ENCODE data around the gene TEX51.

Gene TEX51

GRCh38 chr2:126863336-126864015, 35.2 kb upstream of the TEX51 start:
- H3K36me3 ChIP-seq (ENCODE audit: control insufficient read depth in 2 of 2, insufficient read depth in 1 of 2, low read length in 2 of 2): no peaks in the 10 kb centered on the region
- H3K4me1 ChIP-seq (ENCODE audit: control insufficient read depth, insufficient read depth, low read length): no peaks in the 10 kb centered on the region
- H3K9me3 ChIP-seq (ENCODE audit: control insufficient read depth, insufficient read depth, low read depth, low read length): no peaks in the 10 kb centered on the region
- ChIA-PET CTCF (interaction anchor here (0.6 to 1.7 kb wide), 2 partner anchors 12 to 16 kb away, joined by 3 to 8 read pairs; no protein-coding TSS in a partner anchor), POLR2A (no interaction called here)
- H3K4me3 ChIP-seq (ENCODE audit: low read depth, low read length): no peak overlapping the region
- no peak overlapping the region for H3K27ac ChIP-seq (ENCODE audit: extremely low read depth, low read depth, low read length)
- TF ChIP-seq ZNF221 (tag by site-specific recombination; IDR thresholded peaks at IDR 0.05; ENCODE audit: borderline replicate concordance) (no peak), BCL6B (tag by site-specific recombination; IDR thresholded peaks at IDR 0.05) (no peak), ZBTB11 (tag by site-specific recombination; conservative IDR thresholded peaks at IDR 0.05; ENCODE audit: low read depth) (no peak), ZNF785 (tag by site-specific recombination; IDR thresholded peaks at IDR 0.05) (no peak), ZNF626 (tag by site-specific recombination; IDR thresholded peaks at IDR 0.05) (no peak), ZNF518A (tag by site-specific recombination; conservative IDR thresholded peaks at IDR 0.05; ENCODE audit: low read depth) (no peak), PRDM10 (tag by site-specific recombination; IDR thresholded peaks at IDR 0.05) (no peak), ZNF600 (tag by site-specific recombination; IDR thresholded peaks at IDR 0.05) (no peak)

GRCh38 chr2:126864861-126865260, 33.8 kb upstream of the TEX51 start:
- Histone ChIP-seq H3K27ac (ENCODE audit: extremely low read depth, low read depth, low read length) (no peak overlapping the region), H3K9me3 (ENCODE audit: control insufficient read depth, insufficient read depth, low read depth, low read length) (no peaks in the 10 kb centered on the region), H3K36me3 (ENCODE audit: control insufficient read depth in 2 of 2, insufficient read depth in 1 of 2, low read length in 2 of 2) (no peaks in the 10 kb centered on the region), H3K4me1 (ENCODE audit: control insufficient read depth, insufficient read depth, low read length) (no peaks in the 10 kb centered on the region), H3K4me3 (ENCODE audit: low read depth, low read length) (no peak overlapping the region)
- CTCF ChIA-PET: interaction anchor here (0.6 to 1.7 kb wide), 6 partner anchors 8 to 107 kb away, joined by 3 to 8 read pairs (median 4); no protein-coding TSS in a partner anchor
- POLR2A ChIA-PET: no interaction called here
- no peak for TF ChIP-seq PBX3 (CRISPR knock-in tag; IDR thresholded peaks at IDR 0.05)
- no peak for TF ChIP-seq BCL11A (tag by site-specific recombination; IDR thresholded peaks at IDR 0.05; ENCODE audit: low read depth)
- TF ChIP-seq ZNF654 (tag by site-specific recombination; IDR thresholded peaks at IDR 0.05; ENCODE audit: low read depth): no peak
- TF ChIP-seq ZNF626 (tag by site-specific recombination; IDR thresholded peaks at IDR 0.05): no peak
- TF ChIP-seq ZNF16 (tag by site-specific recombination; IDR thresholded peaks at IDR 0.05; ENCODE audit: low read depth): no peak
- no peak for TF ChIP-seq ZNF561 (tag by site-specific recombination; IDR thresholded peaks at IDR 0.05; ENCODE audit: borderline replicate concordance)
- TF ChIP-seq ZBTB17 (tag by site-specific recombination; IDR thresholded peaks at IDR 0.05): no peak
- no peak for TF ChIP-seq ZNF157 (tag by site-specific recombination; IDR thresholded peaks at IDR 0.05)
- TF ChIP-seq ZNF488 (tag by site-specific recombination; IDR thresholded peaks at IDR 0.05): no peak
- no peak for TF ChIP-seq ZNF555 (tag by site-specific recombination; conservative IDR thresholded peaks at IDR 0.05)
- no peak for TF ChIP-seq ZNF521 (tag by site-specific recombination; IDR thresholded peaks at IDR 0.05)

Measured in HEK293 (cell line).